Subcutaneous abdominal adipose tissue (tissue), 5 donors: Measurements from ENCODE around the gene THRB.

Source experiments
- H3K27ac ChIP-seq: one replicate; pipeline ENCODE4 v1.7.0; 2013; ENCODE audit warnings: low read depth, mild to moderate bottlenecking, inconsistent platforms, low read length, moderate library complexity
- H3K27me3 ChIP-seq, 5 donors: one replicate each; pipeline ENCODE4 v1.7.0; 2013; ENCODE audit warnings: low read length in 5 of 5, inconsistent platforms in 1 of 5; ENCODE audit not compliant: control insufficient read depth in 5 of 5, insufficient read depth in 4 of 5
- H3K36me3 ChIP-seq, 5 donors: one replicate each; pipeline ENCODE4 v1.7.0; 2013; ENCODE audit warnings: low read length in 5 of 5; ENCODE audit not compliant: control insufficient read depth in 5 of 5, insufficient read depth in 5 of 5
- H3K4me1 ChIP-seq, 5 donors: one replicate each; pipeline ENCODE4 v1.7.0; 2013; ENCODE audit warnings: low read length in 5 of 5, mild to moderate bottlenecking in 3 of 5, moderate library complexity in 1 of 5; ENCODE audit not compliant: control insufficient read depth in 5 of 5, insufficient read depth in 5 of 5
- H3K4me3 ChIP-seq, 5 donors: one replicate each; pipeline ENCODE4 v1.7.0; 2013; ENCODE audit warnings: low read length in 5 of 5, low read depth in 1 of 5
- H3K9ac ChIP-seq, 5 donors: one replicate each; pipeline ENCODE4 v1.7.0; 2013; ENCODE audit warnings: low read length in 5 of 5, mild to moderate bottlenecking in 4 of 5, moderate library complexity in 3 of 5
- H3K9me3 ChIP-seq, 5 donors: one replicate each; pipeline ENCODE4 v1.7.0; 2013; ENCODE audit warnings: low read length in 5 of 5; ENCODE audit not compliant: control insufficient read depth in 5 of 5
- donor health status: healthy.
- donor health status: healthy.
- donor health status: healthy.
- donor health status: healthy.
- donor health status: healthy.

The THRB gene

GRCh38 chr3:24525022-24525421 lies 30.4 kb upstream of the THRB start:
- Histone ChIP-seq H3K27me3 (no peaks in the 10 kb centered on the region), H3K9ac (no peak overlapping the region), H3K36me3 (no peaks in the 10 kb centered on the region), H3K4me1 (peaks cover 0 to 16% (median 12%) of the 10 kb centered on the region in 5 donors), H3K9me3 (no peaks in the 10 kb centered on the region), H3K27ac (no peak overlapping the region), H3K4me3 (no peak overlapping the region)

GRCh38 chr3:24523988-24524727 lies 29.5 kb upstream of the THRB start:
- no peaks in the 10 kb centered on the region for H3K27me3 ChIP-seq
- no peak overlapping the region for H3K4me3 ChIP-seq
- H3K36me3 ChIP-seq = no peaks in the 10 kb centered on the region
- H3K27ac ChIP-seq = no peak overlapping the region
- no peak overlapping the region for H3K9ac ChIP-seq
- peaks cover 0 to 21% (median 14%) of the 10 kb centered on the region in 5 donors for H3K4me1 ChIP-seq
- no peaks in the 10 kb centered on the region for H3K9me3 ChIP-seq

GRCh38 chr3:24523215-24523614 lies 28.6 kb upstream of the THRB start:
- no peak overlapping the region for H3K4me3 ChIP-seq
- H3K27ac ChIP-seq = no peak overlapping the region
- H3K27me3 ChIP-seq = no peaks in the 10 kb centered on the region
- H3K36me3 ChIP-seq = no peaks in the 10 kb centered on the region
- no peak overlapping the region for H3K9ac ChIP-seq
- no peaks in the 10 kb centered on the region for H3K9me3 ChIP-seq
- H3K4me1 ChIP-seq = peaks cover 0 to 22% (median 14%) of the 10 kb centered on the region in 5 donors

- H3K4me1 ChIP-seq = peaks cover 0 to 22% (median 14%) of the 10 kb centered on the region in 5 donors
- H3K9me3 ChIP-seq = no peaks in the 10 kb centered on the region
- peak overlapping the region in 4 of 5 donors; percentile 63 to 73 (median 67) for H3K9ac ChIP-seq
- H3K4me3 ChIP-seq = peak overlapping the region; percentile 44 to 78 (median 74)
- peak overlapping the region; percentile 74 for H3K27ac ChIP-seq
- no peaks in the 10 kb centered on the region for H3K27me3 ChIP-seq
- H3K36me3 ChIP-seq = no peaks in the 10 kb centered on the region
Observed at GRCh38 chr3:24522146-24522579, 27.5 kb upstream of the THRB start.

GRCh38 chr3:24521420-24522145 lies 26.9 kb upstream of the THRB start:
- Histone ChIP-seq H3K4me3 (peak overlapping the region; percentile 44 to 78 (median 74)), H3K27me3 (no peaks in the 10 kb centered on the region), H3K36me3 (no peaks in the 10 kb centered on the region), H3K4me1 (peaks cover 0 to 22% (median 14%) of the 10 kb centered on the region in 5 donors), H3K9me3 (no peaks in the 10 kb centered on the region), H3K27ac (peak overlapping the region; percentile 74), H3K9ac (peak overlapping the region in 4 of 5 donors; percentile 63 to 73 (median 67))

GRCh38 chr3:24520976-24521419 lies 26.3 kb upstream of the THRB start:
- Histone ChIP-seq H3K4me1 (peaks cover 0 to 22% (median 14%) of the 10 kb centered on the region in 5 donors), H3K36me3 (no peaks in the 10 kb centered on the region), H3K4me3 (peak overlapping the region; percentile 52 to 78 (median 74)), H3K27ac (peak overlapping the region; percentile 74), H3K9me3 (no peaks in the 10 kb centered on the region), H3K27me3 (no peaks in the 10 kb centered on the region), H3K9ac (peak overlapping the region in 4 of 5 donors; percentile 5 to 73 (median 66))

GRCh38 chr3:24520101-24520495 lies 25.4 kb upstream of the THRB start:
- Histone ChIP-seq H3K9ac (no peak overlapping the region), H3K9me3 (no peaks in the 10 kb centered on the region), H3K27me3 (no peaks in the 10 kb centered on the region), H3K36me3 (no peaks in the 10 kb centered on the region), H3K27ac (no peak overlapping the region), H3K4me1 (peaks cover 0 to 22% (median 14%) of the 10 kb centered on the region in 5 donors), H3K4me3 (no peak overlapping the region)

GRCh38 chr3:24519368-24520100 lies 24.9 kb upstream of the THRB start:
- H3K9ac ChIP-seq = no peak overlapping the region
- H3K36me3 ChIP-seq = no peaks in the 10 kb centered on the region

GRCh38 chr3:24518990-24519367 lies 24.3 kb upstream of the THRB start:
- H3K4me3 ChIP-seq = peak overlapping the region in 3 of 5 donors; percentile 10 to 28 (median 13)
- no peaks in the 10 kb centered on the region for H3K9me3 ChIP-seq
- no peaks in the 10 kb centered on the region for H3K27me3 ChIP-seq
- no peak overlapping the region for H3K9ac ChIP-seq
- H3K4me1 ChIP-seq = peaks cover 0 to 22% (median 14%) of the 10 kb centered on the region in 5 donors
- H3K36me3 ChIP-seq = no peaks in the 10 kb centered on the region
- no peak overlapping the region for H3K27ac ChIP-seq

More at GRCh38 chr3:24519368-24520100, 24.9 kb upstream of the THRB start:
- H3K4me1 ChIP-seq = peaks cover 0 to 22% (median 14%) of the 10 kb centered on the region in 5 donors
- no peaks in the 10 kb centered on the region for H3K9me3 ChIP-seq
- peak overlapping the region in 3 of 5 donors; percentile 10 to 28 (median 13) for H3K4me3 ChIP-seq
- no peaks in the 10 kb centered on the region for H3K27me3 ChIP-seq
- H3K27ac ChIP-seq = no peak overlapping the region
